Nephron progenitor cell (in vitro differentiated cells): ENCODE results near the gene PRKG1.
"Not testable (repeated sequence)": the region's sequence is repeated elsewhere in the genome, so short reads cannot be mapped to it uniquely, and the experiment has no call there.

Experiments used
- DNase-seq: peaks from one replicate; pipeline ENCODE4 v3.0.0; 2021
- H3K27ac Mint-ChIP-seq: 2 replicates; pipeline ENCODE4 v1.8.0; 2021; ENCODE audit warnings: mild to moderate bottlenecking, moderate library complexity, mixed read lengths
- H3K27me3 Mint-ChIP-seq: 2 replicates; pipeline ENCODE4 v1.8.0; 2021; ENCODE audit warnings: mild to moderate bottlenecking, low read depth, mixed read lengths; ENCODE audit not compliant: poor library complexity
- H3K36me3 Mint-ChIP-seq: 2 replicates; pipeline ENCODE4 v1.8.0; 2021; ENCODE audit warnings: low read depth, mixed read lengths
- H3K4me1 Mint-ChIP-seq: 2 replicates; pipeline ENCODE4 v1.8.0; 2021; ENCODE audit warnings: mixed read lengths
- H3K4me3 Mint-ChIP-seq: 2 replicates; pipeline ENCODE4 v1.8.0; 2021; ENCODE audit warnings: mild to moderate bottlenecking, moderate library complexity, mixed read lengths
- H3K9me3 Mint-ChIP-seq: 2 replicates; pipeline ENCODE4 v1.8.0; 2021; ENCODE audit warnings: mild to moderate bottlenecking, moderate library complexity, mixed read lengths
- TF ChIP-seq, protein P1 (sequence below): fragments of 200-600 bp; sonication (generic); IDR thresholded peaks from 2 replicates; pipeline ENCODE4 v1.5.0; 2021; ENCODE audit warnings: antibody characterized with exemption

The PRKG1 gene

DNA sequence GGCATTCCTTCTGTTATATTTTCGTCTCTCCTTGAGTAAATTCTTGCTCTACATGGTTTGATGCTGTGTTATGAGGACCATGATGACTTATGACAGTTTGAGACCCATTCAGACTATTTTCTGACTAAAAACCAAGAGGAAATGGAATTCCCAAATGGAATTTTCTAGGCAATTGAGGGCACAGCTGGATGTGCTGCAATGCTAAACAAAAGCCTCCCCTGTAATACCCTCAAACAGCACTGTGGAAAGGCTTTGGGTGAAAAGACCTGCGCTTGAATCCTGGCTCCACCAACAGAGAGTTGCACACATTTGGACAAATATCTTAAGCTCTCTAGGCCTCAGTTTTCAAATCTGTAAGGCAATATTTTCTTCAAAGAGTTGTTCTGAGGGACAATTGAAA, 129.1 kb downstream of the PRKG1 start:
- H3K4me3 Mint-ChIP-seq = no peak overlapping the region
- peaks cover 4% of the 10 kb centered on the region for H3K27me3 Mint-ChIP-seq
- peaks cover 11% of the 10 kb centered on the region for H3K4me1 Mint-ChIP-seq
- no peak overlapping the region for H3K27ac Mint-ChIP-seq
- no peak for DNase-seq
- H3K9me3 Mint-ChIP-seq = no peaks in the 10 kb centered on the region
- TF ChIP-seq, protein P1, sequence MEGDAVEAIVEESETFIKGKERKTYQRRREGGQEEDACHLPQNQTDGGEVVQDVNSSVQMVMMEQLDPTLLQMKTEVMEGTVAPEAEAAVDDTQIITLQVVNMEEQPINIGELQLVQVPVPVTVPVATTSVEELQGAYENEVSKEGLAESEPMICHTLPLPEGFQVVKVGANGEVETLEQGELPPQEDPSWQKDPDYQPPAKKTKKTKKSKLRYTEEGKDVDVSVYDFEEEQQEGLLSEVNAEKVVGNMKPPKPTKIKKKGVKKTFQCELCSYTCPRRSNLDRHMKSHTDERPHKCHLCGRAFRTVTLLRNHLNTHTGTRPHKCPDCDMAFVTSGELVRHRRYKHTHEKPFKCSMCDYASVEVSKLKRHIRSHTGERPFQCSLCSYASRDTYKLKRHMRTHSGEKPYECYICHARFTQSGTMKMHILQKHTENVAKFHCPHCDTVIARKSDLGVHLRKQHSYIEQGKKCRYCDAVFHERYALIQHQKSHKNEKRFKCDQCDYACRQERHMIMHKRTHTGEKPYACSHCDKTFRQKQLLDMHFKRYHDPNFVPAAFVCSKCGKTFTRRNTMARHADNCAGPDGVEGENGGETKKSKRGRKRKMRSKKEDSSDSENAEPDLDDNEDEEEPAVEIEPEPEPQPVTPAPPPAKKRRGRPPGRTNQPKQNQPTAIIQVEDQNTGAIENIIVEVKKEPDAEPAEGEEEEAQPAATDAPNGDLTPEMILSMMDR = no peak
- H3K36me3 Mint-ChIP-seq = no peaks in the 10 kb centered on the region

DNA sequence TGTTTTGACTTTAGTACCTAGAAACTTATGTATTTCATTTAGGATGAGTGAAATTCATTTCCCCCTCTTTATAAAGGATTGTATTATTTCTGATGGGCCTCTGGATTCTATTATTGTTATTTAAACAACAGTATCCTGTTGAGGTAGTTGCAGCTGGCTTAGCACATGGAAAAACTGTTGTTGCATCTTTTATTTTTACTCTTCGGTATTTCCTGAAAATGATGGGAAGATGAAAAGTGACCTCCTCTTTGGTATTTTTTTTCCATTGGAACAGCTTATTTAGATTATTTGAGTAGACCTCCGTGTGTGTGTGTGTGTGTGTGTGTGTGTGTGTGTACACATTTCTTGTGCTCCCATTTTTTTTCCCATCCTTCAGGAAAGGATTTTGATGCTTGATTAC, 129.8 kb downstream of the PRKG1 start:
- Mint-ChIP-seq H3K9me3 (no peaks in the 10 kb centered on the region), H3K36me3 (no peaks in the 10 kb centered on the region), H3K4me3 (no peak overlapping the region), H3K27ac (no peak overlapping the region), H3K4me1 (peaks cover 11% of the 10 kb centered on the region), H3K27me3 (peaks cover 4% of the 10 kb centered on the region)
- no peak for DNase-seq
- TF ChIP-seq, protein P1 = no peak

DNA sequence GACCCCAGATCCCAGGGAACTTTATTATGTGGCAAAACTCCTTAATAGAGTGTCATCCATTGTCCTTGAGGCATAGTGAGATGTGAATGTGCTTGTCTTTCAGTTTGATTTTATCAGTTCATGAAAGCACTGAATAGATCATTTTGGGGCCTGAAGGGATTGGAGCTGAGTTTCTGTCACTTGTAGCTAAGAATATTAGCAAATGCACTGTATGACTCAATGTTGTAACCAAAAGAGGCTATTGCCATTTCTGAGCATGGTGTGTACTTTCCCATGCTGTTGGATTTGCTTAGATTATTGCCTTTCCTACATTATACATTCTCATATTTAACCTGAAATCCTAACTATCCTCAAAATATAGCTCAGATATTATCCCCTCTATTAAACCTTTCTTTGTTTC, 130.4 kb downstream of the PRKG1 start:
- no peak for DNase-seq
- Mint-ChIP-seq H3K4me3 (no peak overlapping the region), H3K36me3 (no peaks in the 10 kb centered on the region), H3K4me1 (peaks cover 6% of the 10 kb centered on the region), H3K27ac (no peak overlapping the region), H3K27me3 (peaks cover 3% of the 10 kb centered on the region), H3K9me3 (no peaks in the 10 kb centered on the region)
- TF ChIP-seq, protein P1 = no peak

DNA sequence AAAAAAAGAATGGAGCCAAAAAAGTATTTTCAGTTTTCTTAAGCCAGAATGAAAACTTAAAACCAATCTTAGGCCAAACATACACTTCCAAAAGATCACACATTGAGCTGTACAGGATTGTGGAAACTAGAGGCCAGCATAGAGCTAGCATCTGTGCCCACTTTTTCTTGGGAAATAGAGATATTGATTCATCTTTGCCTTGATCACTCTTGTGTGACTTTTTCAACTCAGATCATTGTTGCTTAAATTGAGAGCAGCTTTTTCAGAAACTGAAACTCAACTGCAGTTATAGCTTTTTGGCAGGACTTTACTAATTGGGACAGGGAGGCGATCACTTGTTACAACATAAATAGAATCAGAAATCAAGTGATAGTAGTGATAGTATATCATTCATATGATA, 132.2 kb downstream of the PRKG1 start:
- Mint-ChIP-seq H3K9me3 (peaks cover 4% of the 10 kb centered on the region), H3K27me3 (no peaks in the 10 kb centered on the region), H3K4me3 (no peak overlapping the region), H3K36me3 (peaks cover 6% of the 10 kb centered on the region), H3K27ac (no peak overlapping the region), H3K4me1 (no peaks in the 10 kb centered on the region)
- TF ChIP-seq, protein P1 = no peak
- no peak for DNase-seq

DNA sequence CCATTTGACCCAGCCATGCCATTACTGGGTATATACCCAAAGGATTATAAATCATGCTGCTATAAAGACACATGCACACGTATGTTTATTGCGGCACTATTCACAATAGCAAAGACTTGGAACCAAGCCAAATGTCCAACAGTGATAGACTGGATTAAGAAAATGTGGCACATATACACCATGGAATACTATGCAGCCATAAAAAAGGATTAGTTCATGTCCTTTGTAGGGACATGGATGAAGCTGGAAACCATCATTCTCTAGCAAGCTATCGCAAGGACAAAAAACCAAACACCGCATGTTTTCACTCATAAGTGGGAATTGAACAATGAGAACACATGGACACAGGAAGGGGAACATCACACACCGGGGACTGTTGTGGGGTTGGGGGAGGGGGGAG, 138.7 kb downstream of the PRKG1 start:
- H3K4me3 Mint-ChIP-seq, H3K36me3 Mint-ChIP-seq, H3K27ac Mint-ChIP-seq, H3K9me3 Mint-ChIP-seq, H3K27me3 Mint-ChIP-seq, DNase-seq: not testable (repeated sequence)
- peaks cover 19% of the 10 kb centered on the region for H3K4me1 Mint-ChIP-seq

DNA sequence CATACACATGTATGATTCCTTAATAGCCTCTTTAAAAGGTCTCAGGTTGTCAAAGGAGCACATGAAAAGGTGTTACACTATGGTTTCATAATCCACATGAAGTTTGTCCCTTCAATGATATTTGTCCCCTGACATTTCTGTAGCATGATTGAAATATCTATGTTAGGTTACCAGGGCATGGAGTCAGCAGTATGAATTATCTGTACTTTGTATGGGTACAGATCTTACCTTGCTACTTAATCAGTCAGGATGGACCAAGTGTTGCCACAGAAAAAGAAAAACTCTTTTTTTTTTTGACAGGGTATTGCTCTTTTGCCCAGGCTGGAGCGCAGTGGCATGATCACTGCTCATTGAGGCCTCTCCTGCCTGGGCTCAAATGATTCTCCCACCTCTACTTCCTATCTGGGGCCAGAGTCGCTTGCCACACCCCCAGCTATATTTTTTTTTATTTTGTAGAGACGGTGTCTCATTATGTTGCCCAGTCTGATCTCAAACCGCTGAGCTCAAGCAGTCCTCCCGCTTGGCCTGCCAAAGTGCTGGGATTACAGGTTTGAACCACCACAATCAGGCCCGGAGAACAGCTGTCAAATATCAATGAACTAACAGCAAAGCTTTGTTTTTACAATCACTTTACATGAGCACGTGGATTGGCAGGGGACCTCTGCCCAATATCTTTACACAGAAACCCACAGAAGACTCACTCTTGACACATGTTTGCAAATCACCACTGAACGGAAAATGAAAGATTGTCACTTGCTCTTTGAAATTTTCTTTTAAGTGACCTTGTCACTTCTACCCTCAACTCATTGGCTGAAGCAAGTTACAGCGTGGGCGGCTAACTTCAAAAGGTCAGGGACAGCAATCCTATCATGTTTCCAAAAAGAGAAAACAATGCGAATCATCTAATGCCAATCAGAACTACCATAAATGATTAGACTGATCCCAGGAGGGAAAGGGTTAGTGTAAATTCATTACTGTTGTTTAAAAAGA, 140.2 kb downstream of the PRKG1 start:
- peaks cover 19% of the 10 kb centered on the region for H3K4me1 Mint-ChIP-seq
- H3K9me3 Mint-ChIP-seq = peaks cover 4% of the 10 kb centered on the region
- H3K36me3 Mint-ChIP-seq = peaks cover 6% of the 10 kb centered on the region
- no peak for DNase-seq
- TF ChIP-seq, protein P1 = no peak
- peak overlapping the region; percentile 66 for H3K27ac Mint-ChIP-seq
- H3K27me3 Mint-ChIP-seq = no peaks in the 10 kb centered on the region
- no peak overlapping the region for H3K4me3 Mint-ChIP-seq
